KBM-7 (cell line): ENCODE data around the gene JOSD2.

ENCODE experiments used
- DNase-seq: peaks from one replicate; pipeline ENCODE4 v3.0.0-alpha.2; 2015
- in situ Hi-C: fragments of 300-500 bp; cut with MboI; formaldehyde crosslinking; loops from 2 replicates; pipeline ENCODE4 v1.14.3; 2020; ENCODE audit warnings: low sequenced_read_pairs, low pct_unique_long_range_greater_than_20kb, mixed read lengths

Gene JOSD2, protein sequence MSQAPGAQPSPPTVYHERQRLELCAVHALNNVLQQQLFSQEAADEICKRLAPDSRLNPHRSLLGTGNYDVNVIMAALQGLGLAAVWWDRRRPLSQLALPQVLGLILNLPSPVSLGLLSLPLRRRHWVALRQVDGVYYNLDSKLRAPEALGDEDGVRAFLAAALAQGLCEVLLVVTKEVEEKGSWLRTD

DNA sequence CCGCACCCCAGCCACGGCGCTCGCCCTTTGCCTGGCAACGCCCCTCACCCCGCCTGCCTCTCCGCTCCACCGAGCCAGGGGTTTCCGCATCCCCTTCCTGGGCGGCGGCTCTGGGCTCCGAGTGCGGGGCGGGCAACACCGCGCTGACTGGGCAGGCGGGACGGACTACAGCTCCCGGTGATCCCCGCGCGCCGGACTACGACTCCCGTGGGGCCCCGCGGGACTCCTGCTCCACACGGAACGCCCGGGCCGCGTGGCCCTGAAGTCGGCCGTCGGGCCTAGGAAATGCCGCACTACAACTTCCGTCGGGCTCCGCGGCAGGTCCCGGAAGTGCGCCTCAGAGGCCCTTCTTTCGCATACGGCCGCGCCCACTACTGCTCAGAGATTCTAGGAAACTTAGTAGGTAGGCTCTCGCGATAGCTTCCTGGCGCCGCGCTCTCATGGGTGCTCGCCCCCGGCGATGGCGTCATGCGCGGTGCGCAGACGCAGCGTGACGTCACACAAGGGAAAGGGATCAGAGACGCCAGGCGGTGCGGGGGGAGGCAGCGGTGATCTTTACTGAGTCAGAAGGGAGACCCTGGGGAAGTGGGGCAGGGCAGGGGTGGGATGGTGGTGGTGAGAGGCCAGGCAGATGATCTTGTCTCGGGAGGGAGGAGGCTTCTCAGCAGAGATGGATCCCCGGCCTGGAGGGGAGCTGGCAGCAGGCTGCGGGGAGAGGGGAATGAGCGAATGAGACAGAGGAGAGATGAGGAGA, at the start of gene JOSD2:
TSS of gene JOSD2 (minus strand) at position 123 of the 754 bp plus-strand sequence. CDS start 760 bp downstream, outside the sequence.
- peak; percentile 98 for DNase-seq
- in situ Hi-C loops, result no loop called here

DNA sequence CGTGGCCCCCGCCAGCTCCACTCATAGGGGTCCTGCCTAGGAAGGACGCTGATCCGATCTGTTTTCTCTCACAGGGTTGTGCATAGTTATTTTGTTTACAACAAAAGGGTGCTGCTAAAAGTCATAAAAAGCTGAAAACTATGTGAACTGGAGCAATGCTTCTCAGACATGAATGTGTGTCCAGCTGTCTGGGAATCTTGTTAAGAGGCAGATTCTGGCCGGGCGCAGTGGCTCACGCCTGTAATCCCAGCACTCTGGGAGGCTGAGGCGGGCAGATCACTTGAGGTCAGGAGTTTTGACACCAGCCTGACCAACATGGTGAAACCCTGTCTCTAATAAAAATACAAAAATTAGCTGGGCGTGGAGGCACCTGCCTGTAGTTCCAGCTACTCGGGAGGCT, 48.6 kb upstream of the JOSD2 start:
- in situ Hi-C loops, result no loop called here
- no peak for DNase-seq

DNA sequence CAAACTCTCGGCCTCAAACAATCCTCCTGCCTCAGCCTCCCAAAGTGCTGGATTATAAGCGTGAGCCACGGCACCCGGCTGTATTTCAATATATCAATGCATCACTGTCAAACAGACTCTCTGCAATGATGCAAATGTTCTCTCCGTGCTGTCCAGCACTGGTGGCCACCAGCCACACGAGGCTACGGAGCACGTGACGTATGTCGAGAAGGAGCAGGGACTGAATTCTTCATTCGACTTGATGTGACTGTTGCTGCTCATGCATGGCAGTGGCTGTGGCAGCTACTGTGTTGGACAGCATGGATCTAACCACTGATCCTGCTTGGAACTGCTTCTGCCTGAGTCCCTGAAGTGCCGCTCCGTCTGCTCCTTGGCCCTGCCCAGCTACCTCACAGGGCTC, 47.5 kb upstream of the JOSD2 start:
- DNase-seq, result no peak
- in situ Hi-C loops, result no loop called here

DNA sequence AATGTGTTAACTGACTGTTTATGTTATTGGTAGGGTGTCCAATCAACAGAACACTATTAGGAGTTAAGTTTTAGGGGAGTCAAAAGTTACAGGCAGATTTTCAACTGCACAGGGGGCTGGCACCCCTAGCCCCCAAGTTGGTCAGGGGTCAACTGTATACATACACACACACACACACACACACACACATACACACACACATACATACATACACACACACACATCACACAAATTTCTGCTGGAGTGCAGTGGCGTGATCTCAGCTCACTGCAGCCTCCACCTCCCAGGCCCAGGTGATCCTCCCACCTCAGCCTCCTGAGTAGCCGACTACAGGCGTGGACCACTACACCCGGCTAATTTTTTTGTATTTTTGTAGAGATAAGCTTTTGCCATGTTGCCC, 47.0 kb upstream of the JOSD2 start:
- in situ Hi-C loops, result no loop called here
- DNase-seq, result no peak

DNA sequence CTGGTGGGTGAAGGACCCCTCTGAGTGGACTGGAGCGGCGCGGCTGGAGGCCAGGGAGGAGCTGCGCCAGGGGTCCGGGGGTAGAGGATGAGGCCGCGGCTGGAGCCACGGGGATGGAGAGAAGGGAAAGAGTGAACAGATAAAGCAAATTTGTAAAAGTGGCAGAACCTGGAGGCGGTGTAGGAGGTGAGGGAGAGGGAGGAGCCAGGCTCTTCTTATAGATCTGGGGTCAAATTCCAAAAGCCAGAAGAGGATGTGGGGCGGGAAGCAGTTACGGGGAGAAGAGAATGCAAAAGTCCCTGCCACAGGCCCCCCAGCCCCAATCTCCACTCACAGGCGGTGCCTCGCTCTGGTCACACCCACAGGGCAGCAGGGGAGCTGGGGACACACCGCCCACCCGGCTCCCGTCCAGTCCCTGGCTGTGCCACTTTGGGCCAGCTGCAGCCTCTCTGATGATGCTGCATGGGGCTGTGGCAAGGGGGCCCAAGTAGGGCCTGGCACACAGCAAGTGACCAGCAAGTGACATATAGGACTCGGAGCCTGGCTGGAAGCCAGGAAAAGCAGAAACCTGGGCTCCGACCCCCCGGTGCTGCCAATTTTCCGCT, 46.1 kb upstream of the JOSD2 start:
- DNase-seq, result no peak
- in situ Hi-C loops, result no loop called here

DNA sequence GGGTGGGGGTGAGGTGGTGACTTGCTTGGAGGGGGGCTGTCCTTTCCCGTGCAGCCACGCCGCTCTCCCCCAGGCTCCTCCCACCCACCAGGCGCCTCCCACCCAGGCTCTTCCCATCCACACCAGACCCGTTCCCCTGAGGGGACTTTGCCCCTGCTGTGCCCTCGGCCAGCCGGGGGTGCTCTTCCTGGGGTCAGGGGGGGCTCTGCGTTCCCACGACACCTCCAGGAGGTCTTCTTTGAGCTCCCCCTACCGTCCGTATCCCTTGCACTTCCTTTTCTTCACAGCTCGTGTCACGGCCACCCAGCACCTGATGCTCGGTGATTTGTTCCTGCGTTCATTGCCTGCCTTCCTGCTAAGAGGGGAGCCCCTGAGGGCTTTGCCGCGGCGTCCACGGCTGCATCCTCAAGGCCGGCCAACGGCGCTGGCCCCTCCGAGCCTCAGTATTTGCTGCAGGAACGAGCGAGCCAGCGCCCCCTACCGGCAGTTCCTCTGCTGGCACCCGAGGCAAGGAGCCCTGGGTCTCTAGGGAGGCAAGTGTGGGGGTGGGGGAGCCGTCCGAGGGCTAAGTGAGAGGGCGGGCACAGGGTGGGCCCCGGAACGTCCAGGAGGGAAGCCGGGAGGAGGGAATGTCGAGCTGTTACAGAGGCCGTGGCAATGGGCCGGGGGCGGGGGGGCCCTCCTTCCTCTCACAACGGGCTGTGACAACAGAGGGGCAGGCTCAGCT, 45.5 kb upstream of the JOSD2 start:
- DNase-seq, result peak; percentile 77
- in situ Hi-C loops, result no loop called here

DNA sequence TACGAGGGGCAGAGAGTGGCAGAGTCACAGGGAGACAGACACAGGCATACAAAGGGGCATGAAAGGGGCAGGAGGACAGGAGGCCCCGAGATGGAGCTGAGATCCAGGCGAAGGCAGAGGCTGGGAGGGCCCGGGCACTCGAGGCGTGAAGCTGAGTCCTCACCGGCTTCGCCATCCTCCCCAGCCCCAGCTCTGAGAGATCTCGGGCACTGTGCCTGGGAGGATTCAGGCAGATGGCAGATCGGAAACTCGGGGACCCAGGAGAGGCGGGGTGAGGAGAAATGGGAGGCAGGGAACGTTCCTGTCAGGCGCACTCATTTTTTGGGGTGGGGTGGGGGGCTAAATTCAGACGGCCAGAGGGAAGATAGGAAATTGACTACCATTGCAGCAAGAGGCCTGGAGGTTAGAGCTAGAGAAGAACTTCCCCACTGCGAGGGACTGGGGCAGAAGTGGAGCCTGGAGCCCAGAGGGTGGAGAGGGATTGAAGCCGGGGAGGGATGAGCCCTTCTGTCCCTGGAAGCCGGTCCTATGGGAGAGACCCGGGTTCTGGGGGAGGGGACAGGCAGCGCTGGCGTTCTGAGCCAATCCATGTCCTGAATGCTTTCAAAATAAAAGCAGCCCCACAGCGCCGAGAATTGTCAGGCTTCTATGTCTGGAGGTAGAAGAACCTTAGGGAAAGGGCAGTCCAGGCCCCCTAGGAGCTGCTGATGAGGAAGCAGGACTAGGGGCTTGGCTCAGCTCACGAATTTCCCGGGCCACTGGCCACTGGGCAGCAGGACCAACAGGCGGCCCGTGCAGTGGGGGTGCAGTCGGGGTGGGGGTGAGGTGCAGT, 44.7 kb upstream of the JOSD2 start:
- in situ Hi-C loops, result no loop called here
- DNase-seq, result no peak

DNA sequence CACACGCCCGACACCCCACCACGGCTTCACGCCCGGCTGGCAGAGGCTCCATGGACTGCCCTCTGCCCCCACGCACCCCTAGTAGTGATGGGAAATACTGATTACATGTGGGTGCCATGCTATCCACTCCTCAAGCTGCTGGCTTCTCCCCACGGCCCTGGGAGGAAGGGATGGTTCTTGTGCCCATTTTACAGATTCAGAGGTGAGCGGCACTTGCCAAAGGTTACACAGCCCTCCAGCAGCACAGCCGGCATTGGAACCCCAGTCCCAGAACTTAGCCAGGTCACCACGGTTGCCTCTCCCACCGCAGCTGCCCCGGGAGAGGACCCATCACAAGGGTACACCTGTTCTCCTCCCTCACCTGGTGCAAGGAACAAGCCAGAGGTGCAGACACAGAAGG, 44.0 kb upstream of the JOSD2 start:
- no peak for DNase-seq
- in situ Hi-C loops, result no loop called here

DNA sequence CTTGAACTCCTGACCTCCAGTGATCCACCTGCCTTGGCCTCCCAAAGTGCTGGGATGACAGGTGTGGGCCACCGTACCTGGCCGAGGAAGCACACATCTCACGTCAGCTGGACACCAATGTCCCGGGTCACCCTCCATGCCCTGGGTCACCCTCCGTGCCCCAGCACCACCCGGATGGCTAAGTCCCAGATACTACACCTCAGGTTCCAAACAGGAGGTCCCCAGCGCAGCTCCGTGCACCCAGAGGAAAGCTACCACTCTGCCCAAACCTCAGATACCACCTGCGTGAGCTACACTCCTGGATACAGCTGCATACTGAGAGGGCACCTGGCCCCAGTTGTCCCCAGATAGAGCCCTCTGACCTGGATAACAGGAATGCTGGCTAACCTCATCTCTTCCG, 43.2 kb upstream of the JOSD2 start:
- no peak for DNase-seq
- in situ Hi-C loops, result no loop called here

DNA sequence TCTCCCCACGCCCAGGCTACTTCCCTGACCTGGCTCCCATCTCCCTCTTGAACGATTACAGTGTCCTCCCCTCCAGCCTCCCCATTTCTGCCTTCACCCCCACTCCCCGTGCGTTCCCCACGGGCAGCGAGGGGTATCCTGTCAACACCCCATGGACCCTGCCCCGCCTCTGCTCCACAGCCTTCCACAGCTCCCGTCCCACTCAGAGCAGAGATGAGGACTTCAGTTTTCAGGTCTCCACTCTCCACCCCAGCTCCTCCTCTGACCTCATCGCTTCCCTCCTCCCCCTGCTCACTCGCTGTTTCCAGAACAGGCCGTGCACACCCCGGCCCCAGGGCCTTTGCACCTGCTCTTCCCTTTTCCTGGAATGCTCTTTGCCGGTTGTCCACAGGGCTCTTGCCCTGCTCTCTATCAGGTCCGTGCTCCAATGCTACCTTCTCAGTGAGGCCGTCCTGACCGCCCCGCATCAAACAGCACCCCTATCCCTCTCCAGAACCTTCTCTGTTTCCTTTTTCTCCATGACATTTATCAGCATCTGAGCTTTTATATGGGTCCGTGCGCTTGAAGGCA, 42.2 kb upstream of the JOSD2 start:
- in situ Hi-C loops, result no loop called here
- no peak for DNase-seq

DNA sequence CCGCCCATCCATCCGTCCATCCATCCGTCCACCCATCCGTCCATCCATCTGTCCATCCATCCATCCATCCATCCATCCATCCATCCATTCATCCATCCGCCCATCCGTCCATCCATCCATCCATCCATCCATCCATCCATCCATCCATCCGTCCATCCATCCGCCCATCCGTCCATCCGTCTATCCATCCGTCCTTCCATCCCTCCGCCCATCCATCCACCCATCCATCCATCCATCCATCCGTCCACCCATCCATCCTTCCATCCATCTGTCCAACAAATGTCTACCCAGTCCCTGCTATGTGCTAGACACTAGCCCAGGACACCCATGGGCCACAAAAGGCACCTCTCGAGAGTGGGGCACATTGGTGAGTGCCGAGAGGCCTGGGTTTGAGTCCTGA, 41.5 kb upstream of the JOSD2 start:
- in situ Hi-C loops, result no loop called here
- no peak for DNase-seq

DNA sequence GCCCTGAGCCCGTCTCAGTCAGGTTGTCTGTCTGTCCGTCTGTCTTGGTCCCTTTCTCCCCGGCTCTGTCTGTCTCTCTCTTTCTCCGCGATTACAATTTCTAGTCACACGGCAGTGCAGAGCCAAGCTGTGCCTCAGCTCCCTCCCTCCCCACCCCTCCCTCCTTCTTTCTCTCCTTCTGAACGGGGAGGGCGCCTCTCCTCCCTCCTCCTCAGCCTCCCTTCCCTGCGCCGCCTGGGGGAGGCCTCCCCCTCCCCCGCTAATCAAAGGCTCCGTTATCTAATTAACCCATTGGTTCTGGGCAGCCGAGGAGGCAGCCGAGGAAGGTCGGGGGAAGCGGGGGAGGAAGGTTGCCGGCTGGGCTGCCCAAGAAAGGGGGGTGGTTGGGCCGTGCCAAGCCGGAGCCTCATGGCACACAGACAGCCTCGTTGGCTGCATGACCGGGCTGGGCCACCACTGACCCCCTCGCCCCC, 40.8 kb upstream of the JOSD2 start:
- no peak for DNase-seq
- in situ Hi-C loops, result no loop called here

DNA sequence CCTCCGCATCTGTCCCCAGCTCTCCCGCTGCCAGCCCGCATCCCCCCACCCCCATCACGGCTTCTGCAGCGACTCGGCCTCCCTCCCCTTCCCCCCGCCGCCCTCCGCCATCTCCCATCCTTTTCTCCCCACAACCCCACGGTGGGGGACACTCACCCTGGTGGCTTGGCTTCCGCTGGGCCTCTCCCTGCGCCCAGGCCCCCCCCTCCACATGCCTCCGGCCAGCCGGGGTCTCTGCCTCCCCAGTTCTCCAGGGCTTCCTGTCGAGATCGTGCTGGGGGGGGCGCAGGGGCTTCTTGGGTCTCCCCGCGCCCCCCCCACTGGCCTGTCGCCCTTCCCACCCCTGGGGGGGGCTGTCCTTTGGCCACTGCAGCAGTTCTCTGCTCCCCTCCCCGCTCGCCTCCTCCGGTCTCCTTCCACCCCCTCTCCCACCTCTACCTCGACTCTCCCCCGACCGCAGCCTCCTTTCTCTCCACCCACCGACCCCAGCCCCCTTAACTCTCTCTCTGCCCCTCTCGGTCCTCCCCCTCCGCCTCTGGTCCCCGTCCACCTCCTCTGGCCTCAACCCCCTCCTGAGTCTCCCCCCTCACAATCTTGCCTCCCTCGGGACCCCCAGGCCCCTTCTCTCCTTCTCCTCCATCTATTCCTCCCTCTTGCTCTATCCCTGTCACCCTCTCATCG, 40.2 kb upstream of the JOSD2 start:
- in situ Hi-C loops, result no loop called here
- DNase-seq, result no peak

DNA sequence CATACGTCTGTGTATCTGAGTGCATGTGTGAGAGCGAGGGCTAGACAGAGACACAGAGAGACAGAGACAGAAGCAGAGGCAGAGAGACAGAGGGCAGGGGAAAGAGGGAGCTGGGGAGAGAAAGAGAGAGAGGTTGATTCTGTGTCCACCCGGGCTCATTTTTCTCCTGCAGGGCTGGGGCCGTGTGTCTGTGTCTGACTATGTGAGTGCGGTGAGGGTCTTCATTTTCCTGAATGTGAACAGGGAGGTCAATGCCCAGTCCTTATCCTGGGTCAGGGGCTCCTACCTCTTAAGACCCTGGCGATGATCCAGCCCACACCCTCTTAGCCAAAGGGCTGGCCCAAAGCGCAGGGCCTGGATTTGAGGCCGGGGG, 39.6 kb upstream of the JOSD2 start:
- in situ Hi-C loops, result no loop called here
- no peak for DNase-seq

DNA sequence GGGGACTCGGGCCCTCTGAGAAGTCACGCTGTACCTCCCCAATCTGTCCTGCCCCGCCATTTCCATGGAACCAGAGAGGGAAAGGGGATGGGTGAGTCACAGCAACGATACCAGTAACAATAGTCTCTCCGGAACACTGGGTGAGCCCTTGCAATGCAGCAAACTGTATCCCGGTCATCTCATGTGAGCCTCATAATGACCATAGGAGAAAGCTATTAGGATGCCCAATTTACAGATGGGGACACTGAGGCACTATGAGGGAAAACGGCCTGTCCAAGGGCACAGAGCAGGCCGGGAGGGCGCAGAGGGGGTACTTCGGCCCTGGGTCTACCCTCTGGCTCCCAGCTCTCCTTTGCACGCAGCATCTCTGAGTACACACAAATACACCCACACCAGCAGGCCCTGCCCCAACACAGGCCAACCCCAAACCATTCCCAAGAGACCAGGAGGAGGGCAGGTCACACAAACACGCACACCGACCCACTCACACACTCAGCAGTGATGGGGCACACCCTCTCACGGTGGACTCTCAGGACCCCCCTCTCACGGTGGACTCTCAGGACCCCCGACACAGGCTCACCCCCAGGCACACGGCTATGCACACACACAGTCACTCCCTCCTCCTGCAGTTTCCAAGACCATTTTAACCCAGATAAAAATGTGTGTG, 39.1 kb upstream of the JOSD2 start:
- no peak for DNase-seq
- in situ Hi-C loops, result no loop called here

DNA sequence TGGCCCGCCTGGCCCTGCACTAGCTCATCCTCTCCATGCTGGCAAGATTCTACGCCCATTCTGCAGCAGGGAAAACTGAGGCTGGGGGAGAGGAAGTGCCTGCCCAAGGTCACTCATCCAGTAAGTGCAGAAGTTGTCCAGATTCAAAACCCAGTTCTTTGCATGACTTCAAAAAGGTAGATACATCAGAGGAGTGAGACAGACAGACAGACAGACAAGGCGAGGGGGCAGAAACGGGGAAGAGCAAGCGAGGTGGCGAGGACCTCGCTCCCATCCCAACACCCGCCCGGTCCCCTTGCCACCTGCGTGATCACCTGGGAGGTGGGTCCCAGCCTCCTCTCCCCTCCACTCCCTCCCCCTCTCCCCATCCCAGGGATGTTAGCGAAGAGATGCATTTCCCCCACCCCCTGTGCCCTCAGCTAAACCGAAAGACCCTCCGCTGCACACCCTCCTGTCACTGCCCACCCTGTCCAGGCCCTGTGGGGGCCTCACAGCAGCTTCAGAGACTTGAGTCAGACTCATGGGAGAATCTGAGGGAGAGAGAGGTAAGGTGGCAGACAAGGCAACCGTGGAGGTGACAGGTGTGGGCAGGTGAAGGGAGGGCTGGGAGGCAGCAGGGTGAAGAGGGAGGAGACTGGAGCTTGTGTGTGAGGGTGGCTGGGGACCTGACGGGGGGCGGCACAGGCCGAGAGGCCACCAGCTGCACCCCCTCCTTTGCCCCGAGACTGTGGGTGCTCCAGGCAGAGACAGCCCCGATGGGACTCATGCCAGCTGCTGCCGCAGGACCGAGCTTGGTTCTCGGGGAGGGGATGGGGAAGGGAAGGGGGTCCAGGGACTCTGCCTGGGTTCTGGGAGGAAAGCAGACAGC, 38.3 kb upstream of the JOSD2 start:
- in situ Hi-C loops, result no loop called here
- DNase-seq, result no peak
